NCI-H510A (cell line): Measurements from ENCODE around the gene WDR82.

Source experiments
- DNase-seq: peaks from one replicate; lab custom pipeline; 2025; lab: John Stamatoyannopoulos, UW

The WDR82 gene

GRCh38 chr3:52278510-52279069, at the start of gene WDR82:
Gene WDR82, minus strand, starts transcription at chr3:52278649. Its CDS starts 288 bp downstream, at chr3:52278361.
- peak; percentile 78 for DNase-seq

- no peak for DNase-seq
Observed at GRCh38 chr3:52327486-52328290, 49.2 kb upstream of the WDR82 start.

GRCh38 chr3:52326976-52327375, 48.5 kb upstream of the WDR82 start:
- DNase-seq, result no peak

- no peak for DNase-seq
Observed at GRCh38 chr3:52325686-52326085, 47.2 kb upstream of the WDR82 start.

GRCh38 chr3:52324676-52325075, 46.2 kb upstream of the WDR82 start:
- no peak for DNase-seq

GRCh38 chr3:52323526-52324295, 45.3 kb upstream of the WDR82 start:
- no peak for DNase-seq

GRCh38 chr3:52322466-52322865, 44.0 kb upstream of the WDR82 start:
- DNase-seq, result no peak

GRCh38 chr3:52321481-52321880, 43.0 kb upstream of the WDR82 start:
- DNase-seq, result no peak

GRCh38 chr3:52319921-52320595, 41.6 kb upstream of the WDR82 start:
- DNase-seq, result no peak

GRCh38 chr3:52318186-52318816, 39.9 kb upstream of the WDR82 start:
- DNase-seq, result no peak

GRCh38 chr3:52317208-52318000, 39.0 kb upstream of the WDR82 start:
- peak; percentile 53 for DNase-seq

- DNase-seq, result no peak
Observed at GRCh38 chr3:52315977-52316764, 37.7 kb upstream of the WDR82 start, which contains the start of gene DNAH1. Gene DNAH1, plus strand, starts transcription at chr3:52316319. Its CDS starts 6,124 bp downstream, at chr3:52322443.

- DNase-seq, result no peak
Observed at GRCh38 chr3:52315006-52315405, 36.6 kb upstream of the WDR82 start.

GRCh38 chr3:52314489-52314888, 36.0 kb upstream of the WDR82 start:
- no peak for DNase-seq

- no peak for DNase-seq
Observed at GRCh38 chr3:52313774-52314188, 35.3 kb upstream of the WDR82 start.

- no peak for DNase-seq
Observed at GRCh38 chr3:52313188-52313773, 34.8 kb upstream of the WDR82 start.

GRCh38 chr3:52311576-52312119, 33.2 kb upstream of the WDR82 start:
- no peak for DNase-seq

GRCh38 chr3:52310861-52311575, 32.6 kb upstream of the WDR82 start:
- no peak for DNase-seq

GRCh38 chr3:52308308-52308707, 29.9 kb upstream of the WDR82 start:
- DNase-seq, result no peak
